Measurements from ENCODE around the gene MACROD2.

Gene MACROD2

DNA sequence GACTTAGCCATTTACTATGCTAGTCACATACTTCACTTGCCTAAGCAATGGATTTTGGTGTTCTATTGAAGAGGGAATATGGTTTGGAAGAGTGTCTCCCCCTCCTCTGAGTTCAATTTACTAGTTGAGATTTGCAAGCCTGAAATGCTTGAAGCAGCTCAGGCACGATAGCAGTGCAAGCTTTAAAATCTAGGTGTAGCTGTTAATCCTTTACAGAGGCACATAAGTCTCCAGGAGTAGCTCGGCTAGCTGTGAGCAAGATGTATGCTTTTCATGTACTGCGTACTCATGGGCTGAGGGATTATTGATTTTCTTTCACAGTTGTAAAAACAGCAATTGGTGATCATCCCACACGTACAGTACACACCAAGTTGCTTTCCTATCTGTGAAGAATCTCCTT is 341.4 kb downstream of the MACROD2 start:
- peak; percentile 17 for DNase-seq (ENCODE audit: low spot score)

DNA sequence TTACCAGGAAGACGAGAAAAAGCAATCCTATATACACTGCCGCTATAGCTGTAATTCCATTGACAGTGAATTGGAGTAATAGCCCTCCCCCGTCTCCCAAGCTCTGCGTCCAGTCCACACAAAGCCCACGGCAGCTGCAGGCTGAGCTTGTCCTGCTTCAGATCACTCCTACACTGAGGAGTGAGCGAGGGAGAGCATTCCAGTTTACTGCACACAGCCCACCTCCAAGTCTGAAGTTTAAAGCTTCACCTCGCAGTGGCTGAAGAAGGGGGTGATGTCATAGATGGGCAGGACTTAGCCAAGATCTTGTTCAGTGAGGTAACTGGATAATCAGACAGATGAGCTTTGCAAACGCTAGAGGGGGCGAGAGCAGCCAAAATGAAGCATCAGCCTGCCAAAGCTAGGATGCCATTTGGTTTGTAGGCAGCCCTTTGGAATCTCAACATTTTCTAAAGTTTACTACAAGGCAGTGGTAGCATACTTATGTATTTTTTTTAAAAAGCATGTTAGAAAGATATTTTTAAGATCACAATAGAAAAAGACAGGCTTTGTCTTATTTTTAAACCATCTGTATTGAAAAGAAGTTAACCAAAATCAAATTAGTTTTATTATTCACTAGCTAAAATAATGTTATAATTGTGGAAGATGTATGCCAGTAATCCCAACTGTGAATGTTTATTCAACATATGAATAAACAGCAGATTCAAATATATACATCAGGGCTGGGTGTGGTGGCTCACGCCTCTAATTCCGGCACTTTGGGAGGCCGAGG is 342.3 kb downstream of the MACROD2 start, which contains the start of gene FLRT3:
TSS of gene FLRT3 (minus strand) at position 213 of the 772 bp plus-strand sequence. CDS start 10,106 bp downstream, outside the sequence.
- peak; percentile 90 for DNase-seq (ENCODE audit: low spot score)

GRCh38 chr20:14341801-14342200 is 346.5 kb downstream of the MACROD2 start:
- DNase-seq (ENCODE audit: low spot score): no peak

GRCh38 chr20:14342918-14343317 is 347.6 kb downstream of the MACROD2 start:
- DNase-seq (ENCODE audit: low spot score): no peak

GRCh38 chr20:14343491-14344065 is 348.3 kb downstream of the MACROD2 start:
- no peak for DNase-seq (ENCODE audit: low spot score)

- no peak for DNase-seq (ENCODE audit: low spot score)
These were observed 349.4 kb downstream of the MACROD2 start for GRCh38 chr20:14344746-14345145.

DNA sequence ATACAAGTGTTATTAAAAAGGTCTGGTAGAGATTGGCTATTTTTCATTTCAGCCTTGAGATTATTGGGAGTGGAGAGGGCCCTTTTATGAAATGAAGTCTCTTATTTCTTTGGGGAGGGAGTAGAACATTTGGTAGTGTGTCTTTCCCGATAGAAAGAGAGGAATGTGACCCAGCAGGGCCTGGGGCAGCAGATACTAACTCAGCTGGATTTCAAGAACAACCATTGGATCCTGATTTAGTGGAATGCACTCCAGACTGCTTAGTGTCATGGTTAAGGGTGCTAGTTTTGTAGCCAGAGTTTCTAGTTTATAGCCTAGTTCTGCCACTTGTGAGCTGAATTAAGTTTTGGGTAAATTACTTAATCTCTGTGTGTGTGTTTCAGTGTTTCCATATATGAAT is 360.5 kb downstream of the MACROD2 start:
- no peak for DNase-seq (ENCODE audit: low spot score)

GRCh38 chr20:14360416-14360815 is 365.1 kb downstream of the MACROD2 start:
- no peak for DNase-seq (ENCODE audit: low spot score)

GRCh38 chr20:14361509-14362345 is 366.4 kb downstream of the MACROD2 start:
- DNase-seq (ENCODE audit: low spot score): no peak

DNA sequence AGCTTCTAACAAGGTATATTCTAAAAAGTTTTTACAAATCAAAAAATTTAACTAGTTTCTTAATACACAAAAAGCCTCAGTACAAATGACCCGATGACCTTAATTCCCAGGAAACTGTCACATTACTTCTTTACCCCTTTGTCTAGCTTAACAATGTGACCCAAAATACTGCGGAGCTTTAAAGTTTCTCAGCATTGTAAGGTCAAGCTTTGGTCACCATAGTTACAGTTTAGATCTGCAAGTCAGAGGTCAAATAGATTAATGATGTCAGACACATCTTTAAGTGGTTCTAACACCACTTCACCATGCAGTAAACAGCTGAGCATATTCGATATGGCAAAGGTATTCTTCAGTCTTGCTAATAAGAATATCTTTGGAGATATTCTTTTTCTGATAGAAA is 378.9 kb downstream of the MACROD2 start:
- no peak for DNase-seq (ENCODE audit: low spot score)

GRCh38 chr20:14375416-14375985 is 380.2 kb downstream of the MACROD2 start:
- DNase-seq (ENCODE audit: low spot score): no peak

DNA sequence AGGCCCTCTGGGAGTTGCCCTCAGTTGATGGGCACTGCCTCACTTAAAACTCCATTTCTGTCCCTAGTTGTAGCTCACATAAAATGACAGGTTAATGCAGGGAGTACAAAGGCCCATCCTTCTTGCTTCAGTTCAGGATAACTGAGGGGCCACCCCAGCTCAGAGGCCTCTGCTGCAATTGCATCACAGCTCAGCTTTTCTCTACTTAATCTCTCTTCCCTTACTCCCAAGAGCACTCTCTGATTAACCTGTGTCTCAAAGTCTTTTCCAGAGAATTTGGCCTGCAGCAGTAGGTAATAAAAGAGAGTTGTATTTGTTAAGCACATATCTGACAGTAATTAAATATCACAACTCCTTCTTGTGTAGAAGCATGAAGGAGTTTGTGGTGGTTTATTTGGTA is 383.0 kb downstream of the MACROD2 start:
- DNase-seq (ENCODE audit: low spot score): no peak

DNA sequence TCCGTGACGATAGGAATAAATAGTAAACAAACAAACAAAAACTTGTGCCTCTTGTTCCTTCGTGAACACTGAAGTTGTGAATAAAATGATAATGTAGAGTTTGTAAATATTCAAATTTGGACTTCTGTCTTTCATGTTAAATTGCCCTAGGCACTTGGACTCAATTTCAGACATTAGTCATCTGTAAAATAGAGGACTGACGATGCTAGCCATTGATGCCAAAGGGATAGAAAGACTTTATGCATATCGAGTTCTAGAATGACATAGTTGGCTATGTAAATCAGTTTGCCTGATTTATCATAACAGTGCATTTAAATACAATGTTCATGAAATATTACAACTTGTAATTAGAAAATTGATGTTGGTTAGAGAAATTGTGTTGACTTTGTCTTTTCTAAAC is 388.0 kb downstream of the MACROD2 start:
- no peak for DNase-seq (ENCODE audit: low spot score)

- no peak for DNase-seq (ENCODE audit: low spot score)
These were observed 389.3 kb downstream of the MACROD2 start for GRCh38 chr20:14384416-14385175.

DNA sequence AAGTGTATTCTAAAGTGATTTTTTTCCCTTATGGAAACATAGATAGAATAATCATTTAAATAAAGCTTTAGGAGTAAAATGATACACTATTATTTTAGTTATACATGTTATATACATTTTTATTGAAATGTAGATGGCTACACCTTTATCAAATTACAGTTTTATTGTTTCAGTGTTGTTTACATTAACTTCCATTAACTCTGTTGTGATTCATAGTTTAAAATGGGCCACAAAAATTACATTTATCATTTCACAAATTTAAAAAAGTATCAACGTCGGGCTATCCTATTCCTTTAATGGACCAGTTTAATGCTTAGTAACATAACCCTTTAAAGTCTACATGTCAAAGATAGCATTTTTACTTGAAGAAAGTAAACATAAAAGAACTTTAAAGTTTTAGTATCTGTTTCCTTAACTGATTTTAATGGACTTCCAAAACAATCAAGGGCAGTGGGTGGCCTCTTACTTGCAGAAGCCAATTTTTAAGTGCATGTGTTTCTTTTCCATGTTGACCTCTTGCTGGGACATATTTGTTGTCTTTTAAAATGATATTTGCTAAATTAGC is 389.9 kb downstream of the MACROD2 start:
- DNase-seq (ENCODE audit: low spot score): no peak

DNA sequence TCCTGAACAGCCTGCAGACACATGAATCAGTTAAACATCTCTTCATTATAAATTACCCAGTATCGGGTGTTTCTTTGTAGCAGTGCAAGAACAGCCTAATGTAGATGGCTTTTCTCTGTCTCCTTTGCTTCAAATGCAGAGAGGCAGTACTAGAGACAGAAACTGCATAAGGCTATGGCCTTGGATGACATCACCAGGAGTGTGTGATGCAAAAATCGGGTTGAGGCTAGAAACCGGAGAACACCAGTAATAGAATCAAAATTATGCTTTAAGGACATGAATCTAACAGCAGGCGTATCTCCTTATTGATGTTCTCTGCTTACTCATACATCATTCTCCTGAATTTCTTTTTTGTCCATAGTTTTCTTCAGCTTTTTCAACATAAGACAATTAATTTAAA is 391.4 kb downstream of the MACROD2 start:
- no peak for DNase-seq (ENCODE audit: low spot score)

DNA sequence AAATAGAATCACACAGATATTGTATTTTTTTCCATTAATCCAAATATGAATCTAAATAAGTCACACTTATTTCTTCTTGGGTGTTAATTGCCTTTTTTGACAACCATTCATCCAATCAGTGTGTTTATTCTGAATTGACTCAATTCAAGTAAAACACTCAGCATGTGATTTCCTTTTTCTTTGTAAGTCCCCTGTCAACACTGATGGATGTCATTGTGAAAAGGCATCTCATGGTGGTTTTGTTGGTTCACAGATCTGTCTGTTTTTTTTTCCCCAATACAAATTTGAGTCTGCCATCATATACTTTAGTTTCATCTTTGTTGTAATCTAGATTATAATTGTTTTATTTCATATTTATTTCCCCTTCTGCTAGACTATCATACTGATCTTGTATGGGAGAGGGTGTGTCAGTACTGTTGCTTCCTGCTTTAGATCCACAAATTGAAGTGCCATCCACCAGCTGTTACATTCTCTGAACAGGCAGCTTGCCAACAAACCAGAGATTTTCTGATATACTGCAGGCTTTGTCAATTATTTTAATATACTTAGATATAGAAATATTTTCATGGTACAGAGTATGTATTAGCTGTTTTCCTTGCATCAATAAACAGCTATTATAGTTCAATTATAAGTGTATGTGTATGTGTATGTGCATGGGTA is 406.3 kb downstream of the MACROD2 start:
- no peak for DNase-seq (ENCODE audit: low spot score)

- no peak for DNase-seq (ENCODE audit: low spot score)
These were observed 409.2 kb downstream of the MACROD2 start for GRCh38 chr20:14404515-14404914.

- peak; percentile 2 for DNase-seq (ENCODE audit: low spot score)
These were observed 411.2 kb downstream of the MACROD2 start for GRCh38 chr20:14406495-14406894.

- no peak for DNase-seq (ENCODE audit: low spot score)
These were observed 412.0 kb downstream of the MACROD2 start for GRCh38 chr20:14407336-14407735.

Data from kidney capillary endothelial cell (primary cell).